ENCODE measurements around the gene NCAPH2.

NCAPH2 gene

DNA sequence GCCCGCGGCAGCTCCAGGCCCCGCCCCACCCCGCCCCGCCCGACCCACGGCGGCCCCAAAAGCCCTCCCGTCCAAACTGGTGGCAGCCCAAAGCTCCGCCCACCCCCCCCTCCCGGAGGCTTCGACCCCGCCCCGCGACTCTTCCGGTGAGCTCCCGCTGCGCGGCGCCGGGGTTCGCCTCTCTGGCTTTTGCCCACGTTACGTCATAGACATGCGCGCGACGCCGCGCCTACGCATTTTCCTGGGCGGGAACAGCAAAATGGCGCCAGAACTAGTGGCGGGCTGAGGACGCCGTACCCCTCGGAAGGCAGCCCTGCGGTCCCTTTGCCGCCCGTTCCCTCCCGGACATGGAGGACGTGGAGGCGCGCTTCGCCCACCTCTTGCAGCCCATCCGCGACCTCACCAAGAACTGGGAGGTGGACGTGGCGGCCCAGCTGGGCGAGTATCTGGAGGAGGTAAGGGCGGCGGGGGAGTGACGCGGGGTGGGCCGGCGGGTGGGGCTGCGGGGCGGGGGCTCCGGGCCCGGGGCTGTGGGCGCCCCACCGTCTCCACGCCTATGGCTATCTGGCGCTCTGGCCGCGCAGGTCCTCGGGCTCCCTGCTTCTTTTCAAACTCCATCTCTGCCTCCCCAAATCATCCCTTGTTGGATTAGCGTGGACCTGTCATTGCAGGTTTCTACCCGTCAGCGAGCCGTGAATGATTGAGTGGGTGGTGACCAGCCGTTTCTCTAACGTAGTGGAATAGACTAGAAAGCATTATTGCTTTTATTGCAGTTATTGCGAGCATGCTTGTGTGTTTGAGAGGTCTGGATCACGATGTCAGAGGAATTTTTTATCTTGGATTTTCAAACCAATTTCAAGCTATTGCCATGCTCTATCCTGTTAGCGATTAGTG is at the start of gene NCAPH2:
NCAPH2 (plus strand) TSS at position 234 of the 894 bp plus-strand sequence; CDS start at position 348, 114 bp downstream.
- peak; percentile 89 for DNase-seq

DNA sequence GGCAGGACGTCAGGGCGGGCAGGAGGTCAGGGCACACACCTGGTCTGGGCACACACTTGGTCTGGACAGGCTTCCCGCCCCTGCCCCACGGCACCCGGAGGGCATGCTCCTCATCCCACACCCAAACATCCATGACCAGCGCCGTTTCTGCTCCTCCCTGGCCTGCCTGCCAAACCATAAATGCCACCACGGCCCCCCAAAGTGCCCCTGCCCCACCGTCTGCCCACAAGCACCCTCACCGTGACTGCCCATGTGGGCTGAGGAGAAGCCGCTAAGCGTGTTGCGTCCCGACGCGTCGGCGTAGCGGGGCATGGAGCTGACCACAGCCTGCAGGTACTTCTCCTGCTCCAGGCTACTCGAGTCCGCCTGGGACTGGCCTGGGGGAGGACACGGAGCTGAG is 49.0 kb upstream of the NCAPH2 start:
- DNase-seq, result no peak

DNA sequence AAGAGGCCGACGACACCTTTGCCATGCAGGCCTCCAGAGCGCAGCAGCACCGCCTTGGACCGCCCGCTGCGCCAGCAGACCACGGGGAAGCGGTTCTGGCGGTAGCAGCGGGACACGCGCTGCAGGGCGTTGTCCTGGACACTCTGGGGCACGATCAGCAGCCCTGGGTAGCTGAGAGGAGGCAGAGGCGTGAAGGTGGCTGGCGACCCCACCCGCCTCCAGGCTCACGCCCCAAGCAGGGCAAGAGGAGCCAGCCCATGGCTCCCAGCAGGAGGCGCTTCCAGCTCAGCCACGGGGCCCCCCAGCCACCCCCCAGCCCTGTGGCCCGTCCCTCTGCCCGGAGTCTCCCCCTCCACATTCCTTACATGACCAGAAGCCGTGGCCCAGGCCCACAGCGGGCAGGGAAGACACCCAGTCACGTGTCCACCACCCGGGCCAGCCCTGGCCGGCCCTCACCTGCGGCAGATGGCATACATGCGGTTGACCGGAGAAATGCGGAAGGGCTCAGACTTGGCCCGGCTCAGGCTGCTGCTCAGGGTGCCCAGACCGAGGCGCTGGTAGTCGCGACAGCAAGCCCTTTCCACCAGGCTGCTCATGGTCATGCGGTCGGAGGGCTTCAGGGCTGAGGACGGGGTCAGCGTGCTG is 48.4 kb upstream of the NCAPH2 start:
- DNase-seq, result no peak

- no peak for DNase-seq
Measured at GRCh38 chr22:50460938-50461337, 47.1 kb upstream of the NCAPH2 start.

- no peak for DNase-seq
Measured at GRCh38 chr22:50461536-50461935, 46.5 kb upstream of the NCAPH2 start.

GRCh38 chr22:50461979-50462540 is 46.0 kb upstream of the NCAPH2 start:
- DNase-seq, result no peak

DNA sequence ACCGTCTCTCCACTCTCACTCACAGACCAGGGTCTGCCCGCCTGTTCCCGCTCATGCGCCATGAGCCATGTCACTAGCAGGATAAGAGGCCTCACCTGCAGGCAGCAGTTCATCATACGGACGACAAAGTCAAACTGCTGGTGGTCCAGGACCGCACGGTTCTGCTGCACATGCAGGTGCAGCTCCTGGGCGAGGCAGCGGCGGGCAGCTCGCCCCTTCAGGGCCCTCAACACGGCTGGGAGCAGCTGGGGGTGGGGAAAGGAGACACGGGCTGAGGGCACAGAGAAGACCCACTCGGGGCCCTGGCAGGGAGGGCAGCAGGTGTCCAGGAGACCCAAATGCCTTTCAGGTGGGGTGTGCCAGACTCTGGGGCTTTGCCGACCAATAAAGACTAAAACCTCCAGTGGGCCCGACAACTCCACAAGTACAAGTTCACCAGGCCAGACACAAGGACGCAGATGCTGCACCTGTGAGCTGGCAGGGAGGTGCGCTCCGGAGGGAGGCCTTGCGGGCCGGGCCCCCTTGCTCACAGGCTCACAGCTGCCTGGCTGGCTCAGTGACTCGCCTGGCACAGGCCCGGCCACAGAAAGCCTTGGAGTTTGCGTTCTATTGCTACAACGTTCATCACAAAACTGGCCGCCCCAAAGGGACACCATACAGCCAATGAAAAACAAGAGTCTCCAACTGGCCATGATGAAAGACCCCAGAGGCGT is 44.7 kb upstream of the NCAPH2 start:
- DNase-seq, result no peak

DNA sequence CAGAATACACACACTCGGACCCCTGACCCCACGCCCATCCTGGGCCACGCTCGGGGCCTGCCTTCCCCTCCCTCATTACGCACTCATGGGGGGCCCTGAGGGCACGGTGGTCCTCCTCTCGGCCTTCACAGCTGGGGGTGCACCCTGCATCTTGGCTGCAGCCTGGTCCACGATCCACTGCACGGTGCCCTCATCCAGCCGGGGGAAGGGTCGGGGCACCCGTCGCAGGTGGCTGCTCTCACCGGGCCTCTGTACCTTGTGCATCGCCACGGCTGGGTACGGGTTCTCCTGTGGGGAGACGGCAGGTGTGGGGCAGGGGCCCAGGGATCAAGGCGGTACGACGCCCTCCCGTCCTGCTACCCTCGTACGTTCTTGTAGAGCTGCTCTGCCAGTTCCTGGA is 43.6 kb upstream of the NCAPH2 start:
- no peak for DNase-seq

DNA sequence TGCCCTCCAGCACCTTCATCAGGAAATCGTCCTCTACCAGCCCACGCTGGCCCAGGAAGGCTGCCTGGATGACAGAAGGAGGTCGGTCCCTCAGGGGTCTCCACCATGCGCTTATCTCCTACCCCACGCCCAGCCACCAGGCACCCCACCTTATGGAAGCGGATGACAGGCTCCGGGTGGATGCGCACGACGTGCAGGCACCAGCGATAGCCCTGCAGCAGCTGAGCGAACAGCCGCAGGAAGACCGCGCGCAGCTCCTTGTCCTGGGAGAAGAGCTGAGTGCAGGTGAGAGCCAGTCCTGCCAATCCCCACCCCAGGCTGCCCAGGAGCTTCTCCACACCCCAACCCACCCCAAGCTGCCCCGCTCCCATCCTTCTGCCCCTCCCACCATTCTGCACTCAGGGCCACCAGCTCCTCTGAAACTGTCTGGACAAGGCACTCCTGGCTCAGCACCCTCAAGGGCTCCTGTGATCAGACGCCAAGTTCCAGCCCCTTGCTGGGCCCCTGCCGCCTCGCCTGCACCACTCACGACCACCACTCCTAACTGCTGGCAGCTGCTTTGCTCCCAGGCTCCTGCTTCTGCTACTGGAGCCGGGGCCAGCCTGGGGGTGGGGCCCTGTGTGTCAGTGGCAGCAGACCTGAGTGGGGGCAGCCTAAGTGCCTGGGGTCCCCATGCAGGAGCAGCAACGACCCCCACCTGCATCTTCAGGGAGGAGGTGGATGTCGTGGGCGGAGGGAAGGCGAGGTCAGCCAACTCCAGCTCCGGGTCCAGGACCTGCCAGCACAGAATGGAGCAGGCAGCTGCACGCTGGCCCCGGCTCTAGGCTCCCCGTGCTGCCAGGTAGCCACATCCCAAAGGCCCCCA is 42.7 kb upstream of the NCAPH2 start:
- DNase-seq, result no peak

DNA sequence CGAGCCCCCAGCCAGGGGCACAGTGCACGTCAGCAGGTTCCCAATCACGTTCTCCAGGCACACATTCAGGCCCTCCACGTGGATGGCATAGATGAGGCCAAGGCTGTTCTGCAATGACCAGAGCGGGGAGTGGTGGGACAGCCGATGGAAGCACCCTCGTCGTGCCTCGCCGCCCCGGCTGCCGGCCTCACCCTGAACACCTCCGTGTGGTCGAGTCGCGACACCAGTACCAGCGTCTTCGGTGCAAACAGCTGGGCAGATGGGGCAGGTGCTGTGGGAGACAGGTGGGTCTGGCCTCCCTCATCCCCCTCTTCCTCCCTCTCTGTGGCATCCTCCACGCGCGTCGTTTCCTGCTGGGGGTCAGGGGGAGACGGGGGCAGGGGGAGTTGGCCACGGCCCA is 40.7 kb upstream of the NCAPH2 start:
- DNase-seq, result no peak

GRCh38 chr22:50467773-50468440 is 40.1 kb upstream of the NCAPH2 start:
- no peak for DNase-seq

- DNase-seq, result no peak
Measured at GRCh38 chr22:50468626-50469025, 39.4 kb upstream of the NCAPH2 start.

DNA sequence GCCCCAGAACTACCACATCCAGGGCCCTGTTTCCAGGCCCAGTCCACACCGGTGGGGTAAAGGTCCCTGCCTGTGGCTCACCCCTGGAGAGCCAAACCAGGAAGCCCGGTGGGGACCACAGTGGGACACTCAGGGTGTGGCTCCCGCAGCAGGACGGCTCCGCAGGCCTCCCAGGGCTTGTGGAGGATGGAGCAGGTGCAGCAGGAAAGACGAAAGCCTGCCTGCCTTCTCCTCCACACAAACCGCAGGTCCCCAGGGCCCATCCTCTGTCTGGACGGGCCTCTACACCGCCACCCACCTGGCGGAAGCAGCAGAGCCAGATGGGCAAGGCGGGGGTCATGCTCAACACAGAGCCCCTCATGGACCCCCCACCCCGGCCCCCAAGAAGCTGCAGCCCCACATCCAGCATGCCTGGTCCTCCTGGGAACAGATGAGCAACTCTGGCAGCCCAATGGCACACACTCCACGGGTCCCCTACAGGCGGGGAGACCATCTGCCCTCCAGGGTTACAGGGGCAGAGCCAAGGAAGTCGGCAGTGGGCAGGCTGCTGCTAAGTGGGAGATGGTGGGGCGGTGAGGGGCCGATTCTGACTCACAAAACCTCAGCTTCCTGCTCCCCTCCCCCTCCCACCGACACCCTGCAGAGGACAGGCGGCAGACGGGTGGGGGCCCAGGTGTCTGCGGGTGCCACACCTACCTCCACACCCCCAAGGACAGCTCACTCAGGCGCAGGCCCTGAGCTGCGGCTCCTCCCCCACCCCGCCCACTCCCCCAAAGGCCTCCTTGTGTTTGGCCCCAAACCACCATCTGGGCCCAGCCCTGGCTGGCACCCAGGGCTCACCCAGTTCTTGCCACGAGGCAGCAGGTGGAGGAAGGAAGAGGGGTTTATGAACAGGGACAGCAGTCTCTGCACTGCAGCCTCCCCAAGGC is 38.4 kb upstream of the NCAPH2 start:
- no peak for DNase-seq

DNA sequence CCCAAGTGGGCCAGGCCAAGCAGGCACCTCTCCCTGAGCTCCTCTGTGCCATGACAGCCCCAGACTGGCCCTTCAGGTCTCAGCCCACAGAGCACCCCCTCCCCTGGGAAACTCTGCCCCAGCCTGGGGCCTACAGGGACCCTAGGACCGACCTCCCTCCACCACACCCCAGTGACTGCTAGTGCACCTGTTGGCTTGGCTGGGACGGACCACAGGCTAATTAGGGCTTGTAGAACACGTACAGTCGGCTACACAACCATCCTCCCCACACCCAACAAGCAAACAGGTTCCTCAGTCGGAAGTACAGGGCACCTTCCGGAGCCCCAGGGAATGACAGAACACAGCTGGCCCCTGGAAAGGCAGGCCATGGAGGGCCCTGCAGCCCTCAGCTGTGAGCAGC is 37.5 kb upstream of the NCAPH2 start:
- no peak for DNase-seq

- no peak for DNase-seq
Measured at GRCh38 chr22:50471197-50471847, 36.7 kb upstream of the NCAPH2 start.

DNA sequence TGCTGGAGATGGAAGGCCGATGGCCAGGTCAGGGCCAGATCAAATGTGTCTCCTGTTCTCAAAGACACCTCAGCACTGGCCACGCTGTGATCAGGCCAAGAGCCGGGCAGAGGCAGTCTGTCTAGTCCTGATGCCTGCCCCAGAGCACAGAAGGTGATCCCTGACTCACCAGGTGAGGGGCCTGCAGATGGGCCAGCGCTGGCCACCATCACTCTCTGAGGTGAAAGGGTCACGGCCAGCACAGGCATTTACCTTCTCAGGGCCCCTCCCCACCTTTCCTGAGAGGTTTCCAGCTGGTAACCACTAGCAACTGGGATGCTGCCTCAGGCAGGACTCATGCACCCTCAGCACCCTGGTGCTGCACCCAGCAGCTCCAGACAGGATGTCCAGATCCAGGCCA is 36.1 kb upstream of the NCAPH2 start:
- no peak for DNase-seq

DNA sequence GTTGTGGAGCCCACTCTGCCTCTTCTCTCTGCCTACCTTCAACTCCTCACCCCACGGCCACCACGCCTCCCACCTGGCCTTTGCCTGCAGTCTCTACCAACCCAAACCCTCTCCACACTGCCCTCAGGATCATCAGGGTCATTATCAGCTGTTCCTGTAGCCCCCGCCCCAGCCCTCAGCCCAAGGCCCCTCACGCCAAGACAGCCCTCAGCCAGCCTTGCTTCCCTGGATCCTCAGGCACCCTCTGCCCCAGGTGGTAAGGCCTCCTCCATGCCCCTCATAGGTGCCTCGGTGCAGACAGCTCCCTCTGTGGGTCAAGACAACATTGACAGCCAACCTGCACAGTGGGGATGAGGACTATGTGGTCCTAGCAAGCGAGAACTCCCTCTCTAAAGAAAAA is 34.9 kb upstream of the NCAPH2 start:
- no peak for DNase-seq

GRCh38 chr22:50473855-50474671 is 34.0 kb upstream of the NCAPH2 start:
- DNase-seq, result no peak
